Endometrial microvascular endothelial cells (primary cell): ENCODE results near the gene TTC24. TPM values are rescaled to one million over a fixed set of nuclear protein-coding genes. Genes with fewer than 3 reads are reported as not detected.
"Not testable (repeated sequence)": the region's sequence is repeated elsewhere in the genome, so short reads cannot be mapped to it uniquely, and the experiment has no call there.

Experiments used
- in situ Hi-C: cut with HindIII; loops from 2 replicates; pipeline ENCODE4 v1.10.0; 2017; ENCODE audit warnings: low sequenced_read_pairs, low pct_unique_long_range_greater_than_20kb; ENCODE audit errors: inconsistent ontology term
- total RNA-seq: library from RNA; depleted of rRNA; stranded (reverse); fragments of >200 nt; gene quantifications from one replicate; pipeline ENCODE4 v1.2.3, GENCODE V29; 2015; ENCODE audit errors: inconsistent ontology term

The TTC24 gene
- total RNA-seq, 1 donor from 2014 or later = not detected

- in situ Hi-C loops = no loop called here
These were observed 19.4 kb downstream of the TTC24 start for GRCh38 chr1:156598731-156599432.

- in situ Hi-C loops = no loop called here
These were observed 20.3 kb downstream of the TTC24 start for GRCh38 chr1:156599811-156600210.

DNA sequence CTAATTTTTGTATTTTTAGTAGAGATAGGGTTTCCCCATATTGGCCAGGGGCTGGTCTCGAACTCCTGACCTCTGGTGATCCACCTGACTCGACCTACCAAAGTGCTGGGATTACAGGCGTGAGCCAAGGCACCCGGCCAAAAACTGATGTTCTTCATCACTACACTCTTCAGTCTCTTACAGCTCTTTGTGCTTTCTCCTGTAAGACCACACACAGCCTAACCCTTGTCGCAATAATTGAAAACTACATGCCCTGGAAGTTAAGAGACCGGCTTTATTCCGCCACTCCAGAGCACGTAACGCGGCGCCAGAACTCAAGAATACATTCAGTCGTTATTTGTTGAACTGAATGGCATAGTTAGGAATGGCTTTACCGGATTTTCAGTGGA lies 21.2 kb downstream of the TTC24 start:
- in situ Hi-C loops = no loop called here

DNA sequence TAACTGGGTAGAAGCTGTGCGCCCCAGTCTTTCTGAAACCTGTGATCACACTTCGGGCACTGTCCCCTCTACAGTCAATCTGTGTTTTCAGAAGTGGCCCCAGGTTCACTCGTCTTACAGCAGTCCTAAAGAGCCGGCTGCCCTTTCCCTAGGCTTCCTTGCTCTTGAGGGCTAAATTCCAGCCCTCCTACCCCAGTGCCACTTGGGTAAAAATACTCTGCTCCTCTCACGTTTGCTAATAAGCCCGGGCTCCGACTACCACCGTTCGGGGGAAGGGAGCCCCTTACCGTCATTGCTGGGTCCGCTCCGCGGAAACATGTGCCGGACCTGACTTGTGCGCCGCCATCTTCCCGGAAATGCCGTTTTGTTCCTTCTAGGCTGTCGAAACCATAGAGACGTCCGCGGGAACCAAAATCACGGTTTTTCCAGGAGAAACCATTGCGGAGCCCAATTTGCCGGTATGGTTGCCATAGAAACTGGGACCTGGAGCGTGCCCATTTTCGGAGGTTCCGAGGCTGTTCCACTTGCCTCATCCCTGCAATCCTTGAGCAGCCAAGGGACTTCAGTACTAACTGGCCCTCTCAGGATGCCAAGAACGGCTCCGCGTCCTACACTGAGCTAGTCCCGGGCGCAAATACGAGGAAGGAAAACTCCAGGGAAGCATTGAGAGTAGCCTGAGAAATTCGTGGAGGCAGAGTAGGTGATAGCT lies 21.8 kb downstream of the TTC24 start, which contains the start of gene GPATCH4:
TSS of gene GPATCH4 (minus strand) at position 358 of the 709 bp plus-strand sequence.
- in situ Hi-C loops = no loop called here

GRCh38 chr1:156601892-156602291 lies 22.4 kb downstream of the TTC24 start:
- in situ Hi-C loops = no loop called here

DNA sequence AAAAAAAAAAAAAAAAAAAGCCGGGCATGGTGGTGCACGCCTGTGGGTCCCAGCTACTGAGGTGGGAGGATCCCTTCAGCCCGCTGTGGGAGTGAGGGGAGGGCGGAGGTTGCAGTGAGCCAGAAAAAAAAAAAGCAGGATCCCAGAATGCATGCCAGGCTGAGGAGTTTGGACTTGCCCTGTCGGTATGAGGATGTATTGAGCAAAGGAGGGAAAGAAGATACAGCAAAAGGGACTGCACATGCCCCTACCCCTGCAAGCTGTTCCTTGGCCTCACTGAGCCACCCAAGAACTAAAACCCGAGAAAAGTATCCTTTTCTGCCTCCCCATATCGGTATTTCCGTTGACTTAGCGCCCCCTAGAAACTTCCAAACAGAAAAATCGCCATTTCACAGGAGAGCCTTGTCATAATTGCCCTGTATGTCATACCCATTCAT lies 23.1 kb downstream of the TTC24 start:
- in situ Hi-C loops = no loop called here

- in situ Hi-C loops = not testable (repeated sequence)
These were observed 27.8 kb downstream of the TTC24 start for GRCh38 chr1:156607344-156607743.

GRCh38 chr1:156608036-156608674 lies 28.6 kb downstream of the TTC24 start:
- in situ Hi-C loops = no loop called here

GRCh38 chr1:156608981-156609380 lies 29.5 kb downstream of the TTC24 start:
- in situ Hi-C loops = no loop called here

DNA sequence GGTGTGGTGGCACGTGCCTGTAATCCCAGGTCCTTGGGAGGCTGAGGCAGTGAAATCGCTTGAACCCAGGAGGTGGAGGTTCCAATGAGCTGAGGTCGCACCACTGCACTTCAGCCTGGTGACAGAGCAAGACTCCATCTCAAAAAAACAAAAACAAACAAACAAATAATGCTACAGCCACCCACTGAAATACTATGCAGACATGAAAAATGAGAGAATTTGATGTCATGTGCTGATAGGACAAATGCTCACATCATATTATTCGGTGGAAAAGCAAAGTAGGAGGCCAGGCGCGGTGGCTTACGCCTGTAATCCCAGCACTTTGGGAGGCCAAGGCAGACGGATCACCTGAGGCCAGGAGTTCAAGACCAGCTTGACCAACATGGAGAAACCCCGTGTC lies 30.5 kb downstream of the TTC24 start:
- in situ Hi-C loops = not testable (repeated sequence)

GRCh38 chr1:156612666-156613065 lies 33.1 kb downstream of the TTC24 start:
- in situ Hi-C loops = no loop called here

DNA sequence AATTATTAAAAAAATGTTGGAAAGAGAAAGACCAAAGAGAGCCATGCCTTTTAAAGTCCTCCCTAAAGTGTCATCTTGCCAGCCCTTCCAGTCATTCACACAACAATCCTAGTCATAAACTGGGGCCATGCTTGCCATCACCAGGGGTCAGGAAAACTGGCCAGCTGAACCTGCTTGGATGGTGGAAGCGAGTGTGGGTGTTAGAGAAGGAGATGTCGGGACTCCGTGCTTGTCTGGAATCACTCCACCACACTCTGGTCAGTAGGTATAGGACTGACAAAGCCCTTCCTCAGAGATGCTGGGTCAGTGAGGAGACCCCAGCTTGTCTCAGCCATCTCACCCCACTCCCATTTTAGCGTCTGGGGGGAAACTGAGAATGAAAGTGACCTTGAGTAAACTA lies 36.4 kb downstream of the TTC24 start:
- in situ Hi-C loops = no loop called here

DNA sequence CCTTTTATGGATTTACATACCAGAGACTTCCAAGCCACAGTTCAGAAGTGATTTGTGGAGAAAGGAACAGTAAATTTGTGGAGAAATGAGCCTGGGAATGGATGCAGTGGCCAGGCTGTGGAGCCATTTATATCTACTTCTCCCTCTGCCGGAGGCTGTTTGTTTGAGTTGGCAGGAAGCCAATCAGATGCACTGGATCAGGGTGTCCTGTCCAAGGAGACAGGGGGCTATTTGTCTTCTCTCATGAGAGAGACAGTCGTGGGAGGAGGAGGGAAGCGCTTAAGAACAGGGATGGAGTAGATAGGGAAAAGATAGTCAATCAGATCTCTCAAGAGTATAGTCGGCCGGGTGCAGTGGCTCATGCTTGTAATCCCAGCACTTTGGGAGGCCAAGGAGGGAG lies 36.9 kb downstream of the TTC24 start:
- in situ Hi-C loops = no loop called here

GRCh38 chr1:156618853-156619581 lies 39.5 kb downstream of the TTC24 start, which contains the start of gene HAPLN2:
TSS of gene HAPLN2 (plus strand) at chr1:156619415. CDS start at chr1:156623491, 4,076 bp downstream.
- in situ Hi-C loops = no loop called here

- in situ Hi-C loops = no loop called here
These were observed 40.0 kb downstream of the TTC24 start for GRCh38 chr1:156619582-156619955.

GRCh38 chr1:156622581-156623297 lies 43.2 kb downstream of the TTC24 start:
- in situ Hi-C loops = no loop called here

DNA sequence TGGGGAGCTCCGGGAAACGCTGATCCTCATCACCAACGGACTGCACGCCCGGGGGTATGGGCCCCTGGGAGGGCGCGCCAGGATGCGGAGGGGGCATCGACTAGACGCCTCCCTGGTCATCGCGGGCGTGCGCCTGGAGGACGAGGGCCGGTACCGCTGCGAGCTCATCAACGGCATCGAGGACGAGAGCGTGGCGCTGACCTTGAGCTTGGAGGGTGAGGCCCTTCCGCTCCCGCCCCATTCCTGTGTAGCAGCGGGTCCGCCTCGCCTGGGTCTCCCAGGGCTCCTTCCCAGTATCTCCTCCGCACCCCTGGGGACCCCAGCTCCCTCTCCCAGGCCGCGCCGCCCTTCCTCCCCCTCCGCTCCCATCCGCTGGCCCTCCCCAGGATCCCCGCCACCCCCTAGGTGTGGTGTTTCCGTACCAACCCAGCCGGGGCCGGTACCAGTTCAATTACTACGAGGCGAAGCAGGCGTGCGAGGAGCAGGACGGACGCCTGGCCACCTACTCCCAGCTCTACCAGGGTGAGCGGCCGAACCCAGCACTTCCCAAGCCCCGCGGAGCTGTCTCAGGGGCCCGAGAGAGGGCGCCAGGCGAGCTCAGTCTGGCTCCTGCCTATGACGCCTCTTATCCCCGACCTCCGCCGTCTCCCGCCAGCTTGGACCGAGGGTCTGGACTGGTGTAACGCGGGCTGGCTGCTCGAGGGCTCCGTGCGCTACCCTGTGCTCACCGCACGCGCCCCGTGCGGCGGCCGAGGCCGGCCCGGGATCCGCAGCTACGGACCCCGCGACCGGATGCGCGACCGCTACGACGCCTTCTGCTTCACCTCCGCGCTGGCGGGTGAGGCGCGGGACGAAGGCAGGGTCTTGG lies 44.7 kb downstream of the TTC24 start:
- in situ Hi-C loops = no loop called here
